GM12878 (cell line): Measurements from ENCODE around the gene SP6. TPM values are rescaled to one million over a fixed set of nuclear protein-coding genes. Genes with fewer than 3 reads are reported as not detected.

ENCODE experiments used
- BRCA1 ChIP-seq: IDR thresholded peaks from 2 replicates; pipeline ENCODE4 v1.6.1; 2011; ENCODE audit warnings: low read depth, low read length, improper control_type of control experiment
- DPF2 ChIP-seq: fragments of 450-650 bp; IDR thresholded peaks from 2 replicates; pipeline ENCODE4 v1.6.1; 2017; ENCODE audit warnings: mild to moderate bottlenecking
- E2F4 ChIP-seq: IDR thresholded peaks from 2 replicates; pipeline ENCODE4 v1.6.1; 2012; ENCODE audit warnings: low read depth, low read length, improper control_type of control experiment
- E2F8 ChIP-seq: fragments of 450-650 bp; IDR thresholded peaks from 2 replicates; pipeline ENCODE4 v1.6.1; 2018; ENCODE audit warnings: mild to moderate bottlenecking, low read depth, moderate library complexity; ENCODE audit not compliant: partially characterized antibody
- EGR1 ChIP-seq, 2 experiments: IDR thresholded peaks; 1 replicate in 1 of 2; 2 replicates in 1 of 2; pipeline ENCODE4 v1.6.1; 2011 to 2012; ENCODE audit warnings: low read depth in 2 of 2, low read length in 2 of 2, borderline replicate concordance in 1 of 2, mild to moderate bottlenecking in 1 of 2, moderate library complexity in 1 of 2
- EZH2 ChIP-seq: IDR thresholded peaks from 2 replicates; pipeline ENCODE4 v1.6.1; 2012; ENCODE audit warnings: low read depth, mild to moderate bottlenecking, control low read depth, inconsistent platforms, low read length, borderline replicate concordance; ENCODE audit not compliant: control insufficient read depth
- FOXK2 ChIP-seq: fragments of 450-650 bp; IDR thresholded peaks from 2 replicates; pipeline ENCODE4 v1.6.1; 2017; ENCODE audit warnings: mild to moderate bottlenecking, moderate library complexity
- FOXM1 ChIP-seq: IDR thresholded peaks from 2 replicates; pipeline ENCODE4 v1.6.1; 2012; ENCODE audit warnings: low read depth, mild to moderate bottlenecking, inconsistent platforms, low read length, moderate library complexity
- HCFC1 ChIP-seq: fragments of 150-350 bp; IDR thresholded peaks from 2 replicates; pipeline ENCODE4 v1.6.1; 2014; ENCODE audit warnings: low read length
- HDAC2 ChIP-seq: fragments of 200-600 bp; sonication (generic); IDR thresholded peaks from 2 replicates; pipeline ENCODE4 v1.6.1; 2017
- KLF5 ChIP-seq: fragments of 450-650 bp; IDR thresholded peaks from 2 replicates; pipeline ENCODE4 v1.6.1; 2014; ENCODE audit warnings: mild to moderate bottlenecking; ENCODE audit not compliant: partially characterized antibody
- LARP7 ChIP-seq: fragments of 450-650 bp; IDR thresholded peaks from 2 replicates; pipeline ENCODE4 v1.6.1; 2017; ENCODE audit warnings: mild to moderate bottlenecking
- RCOR1 ChIP-seq: conservative IDR thresholded peaks from 2 replicates; pipeline ENCODE4 v1.6.1; 2012; ENCODE audit warnings: low read depth, low read length, improper control_type of control experiment
- SKIL ChIP-seq: fragments of 450-650 bp; IDR thresholded peaks from 2 replicates; pipeline ENCODE4 v1.6.1; 2017; ENCODE audit warnings: mild to moderate bottlenecking, low read depth, inconsistent platforms; ENCODE audit not compliant: poor library complexity, severe bottlenecking
- SMC3 ChIP-seq: IDR thresholded peaks from 2 replicates; pipeline ENCODE4 v1.6.1; 2011; ENCODE audit warnings: low read length, improper control_type of control experiment, borderline replicate concordance
- SUZ12 ChIP-seq: fragments of 200-600 bp; sonication (generic); IDR thresholded peaks from one replicate; pipeline ENCODE4 v1.6.1; 2018; ENCODE audit warnings: antibody characterized with exemption, mild to moderate bottlenecking; ENCODE audit not compliant: unreplicated experiment
- USF1 ChIP-seq: IDR thresholded peaks from 2 replicates; pipeline ENCODE4 v1.6.1; 2011; ENCODE audit warnings: borderline replicate concordance, low read depth, mild to moderate bottlenecking, moderate library complexity, mixed read lengths, low read length; ENCODE audit not compliant: insufficient read depth; ENCODE audit errors: extremely low read length
- YY1 ChIP-seq: IDR thresholded peaks from 2 replicates; pipeline ENCODE4 v1.6.1; 2011; ENCODE audit warnings: low read depth, mild to moderate bottlenecking, low read length
- ZBTB11 ChIP-seq: fragments of 450-650 bp; formaldehyde crosslinking; IDR thresholded peaks from 2 replicates; pipeline ENCODE4 v1.5.0; 2022; ENCODE audit warnings: mild to moderate bottlenecking, missing genetic modification characterization
- ZNF384 ChIP-seq: IDR thresholded peaks from 2 replicates; pipeline ENCODE4 v1.6.1; 2012; ENCODE audit warnings: low read depth, mild to moderate bottlenecking, low read length, improper control_type of control experiment, borderline replicate concordance
- ZSCAN29 ChIP-seq: fragments of 450-650 bp; IDR thresholded peaks from 2 replicates; pipeline ENCODE4 v1.6.1; 2017; ENCODE audit warnings: mild to moderate bottlenecking, moderate library complexity
- polyA plus RNA-seq, 11 experiments: library from polyadenylated mRNA; depleted of rRNA in 4 of 11; unstranded in 6 of 11; stranded (reverse) in 5 of 11; fragments of >200 nt; fragmentation: Nextera tagmentation in 4 of 11; fragmentation: Illumina TruSeq in 1 of 11; extraction: Ambion mirVana in 4 of 11; extraction: Trizol in 1 of 11; gene quantifications; 1 replicate in 1 of 11; 2 replicates in 10 of 11; pipeline versions ENCODE4 v1.2.1 to v1.2.3, GENCODE V29; 2011 to 2016; ENCODE audit warnings: inconsistent platforms in 2 of 11, missing spikeins in 2 of 11, low read depth in 1 of 11
- total RNA-seq, 4 experiments: library from RNA; depleted of rRNA in 3 of 4; stranded (reverse); fragments of >200 nt in 3 of 4; fragmentation: Illumina TruSeq in 1 of 4; extraction: Trizol in 1 of 4; gene quantifications; 2 replicates each; pipeline versions ENCODE4 v1.2.1 to v1.2.3, GENCODE V29; 2013 to 2021

Gene SP6
- total and polyA plus RNA-seq, 10 of the 15 experiments (the other 5 are each of a cell fraction or from before 2014, with no cell fraction given), result 0.05 to 0.15 (median 0.06) TPM; not detected in 7

GRCh38 chr17:47895347-47895855, 44.4 kb upstream of the SP6 start (continued):
- TF ChIP-seq EZH2 (no peak), HDAC2 (no peak), ZNF384 (no peak), ZBTB11 (CRISPR knock-in tag) (no peak), SKIL (no peak), YY1 (peak; percentile 49), KLF5 (no peak), BRCA1 (no peak), EGR1 (IDR thresholded peaks at IDR 0.05; ENCODE audit: borderline replicate concordance in 1 of 2, low read depth in 2 of 2, low read length in 2 of 2) (no peak), RCOR1 (no peak), FOXM1 (no peak), E2F8 (no peak), SMC3 (no peak), USF1 (no peak), FOXK2 (no peak), DPF2 (no peak), SUZ12 (no peak), LARP7 (no peak), E2F4 (no peak), ZSCAN29 (peak; percentile 56; the same call in 1 of the 2 replicates), HCFC1 (no peak)
